B cell (primary cell): ENCODE data around the gene RNF149. TPM values are rescaled to one million over a fixed set of nuclear protein-coding genes. Genes with fewer than 3 reads are reported as not detected.
"Not testable (repeated sequence)": the region's sequence is repeated elsewhere in the genome, so short reads cannot be mapped to it uniquely, and the experiment has no call there.

ENCODE experiments used
- ATAC-seq: fragments of 200-7000 bp; cut with Tn5 transposase; one replicate; pipeline ENCODE4 v1.10.0; 2021; ENCODE audit warnings: low read depth, mild to moderate bottlenecking, moderate number of reproducible peaks, moderate library complexity
- CTCF ChIA-PET: fragments of 350-600 bp; sonication (Branson Sonifier 250); formaldehyde crosslinking; loops from one replicate; lab custom pipeline; 2021; ENCODE audit warnings: antibody characterized with exemption, inconsistent platforms; lab: Charles Lee
- POLR2A ChIA-PET: fragments of 350-600 bp; sonication (Branson Sonifier 250); formaldehyde crosslinking; loops from one replicate; lab custom pipeline; 2021; ENCODE audit warnings: antibody characterized with exemption; lab: Charles Lee
- DNase-seq: peaks from one replicate; pipeline ENCODE4 v3.0.0; 2013
- H2AFZ ChIP-seq: 2 replicates; pipeline ENCODE4 v1.6.1; 2012; ENCODE audit warnings: mild to moderate bottlenecking, low read depth, low read length; ENCODE audit not compliant: insufficient read depth, poor library complexity, severe bottlenecking
- H3K27ac ChIP-seq, 2 donors: 1 replicate in 1 of 2; 2 replicates in 1 of 2; pipeline ENCODE4 v1.5.1; 2012 to 2013; ENCODE audit warnings: low read length in 2 of 2, mild to moderate bottlenecking in 2 of 2, moderate library complexity in 1 of 2
- H3K27me3 ChIP-seq, 4 experiments: fragments of 200-600 bp in 1 of 4; sonication (generic) in 1 of 4; replicated peaks in 1 of 4; 1 replicate in 2 of 4; 2 replicates in 2 of 4; pipeline versions ENCODE4 v1.6.1 to v1.7.0; 2013 to 2016; ENCODE audit warnings: low read length in 3 of 4, mild to moderate bottlenecking in 2 of 4, mixed read lengths in 1 of 4, moderate library complexity in 1 of 4; ENCODE audit not compliant: insufficient read depth in 4 of 4, control insufficient read depth in 3 of 4; ENCODE audit errors: control extremely low read depth in 1 of 4
- H3K36me3 ChIP-seq, 2 experiments: replicated peaks in 1 of 2; 1 replicate in 1 of 2; 2 replicates in 1 of 2; pipeline versions ENCODE4 v1.6.1 to v1.7.1; 2013; ENCODE audit warnings: low read length in 1 of 2; ENCODE audit not compliant: insufficient read depth in 2 of 2, control insufficient read depth in 1 of 2; ENCODE audit errors: control extremely low read depth in 1 of 2, extremely low read depth in 1 of 2
- H3K4me1 ChIP-seq, 2 donors: fragments of 200-600 bp in 1 of 2; sonication (generic) in 1 of 2; 1 replicate in 1 of 2; 2 replicates in 1 of 2; pipeline versions ENCODE4 v1.5.1 to v1.6.1; 2013 to 2017; ENCODE audit warnings: low read length in 2 of 2; ENCODE audit not compliant: control insufficient read depth in 2 of 2, insufficient read depth in 2 of 2
- H3K4me2 ChIP-seq: replicated peaks from 2 replicates; pipeline ENCODE3; 2012; ENCODE audit warnings: mild to moderate bottlenecking, low read depth, low read length; ENCODE audit not compliant: poor library complexity, severe bottlenecking
- H3K4me3 ChIP-seq, 5 experiments: fragments of 200-600 bp in 1 of 5; sonication (generic) in 1 of 5; 1 replicate in 3 of 5; 2 replicates in 2 of 5; pipeline versions ENCODE4 v1.5.1 to v1.7.0; 2011 to 2016; ENCODE audit warnings: low read length in 4 of 5, mild to moderate bottlenecking in 4 of 5, low read depth in 2 of 5, control low read depth in 1 of 5, moderate library complexity in 1 of 5; ENCODE audit not compliant: insufficient read depth in 1 of 5; ENCODE audit errors: control extremely low read depth in 1 of 5, extremely low read depth in 1 of 5
- H3K79me2 ChIP-seq: fragments of 200-600 bp; sonication (generic); one replicate; pipeline ENCODE4 v1.6.0; 2016; ENCODE audit warnings: low read length; ENCODE audit not compliant: control insufficient read depth, insufficient read depth
- H3K9ac ChIP-seq: fragments of 200-600 bp; sonication (generic); 2 replicates; pipeline ENCODE4 v1.6.1; 2017; ENCODE audit warnings: mild to moderate bottlenecking, low read length, moderate library complexity
- H3K9me3 ChIP-seq, 3 donors: one replicate each; pipeline versions ENCODE4 v1.6.1 to v1.7.1; 2013; ENCODE audit warnings: low read length in 2 of 3; ENCODE audit not compliant: control insufficient read depth in 2 of 3, insufficient read depth in 1 of 3; ENCODE audit errors: control extremely low read depth in 1 of 3
- H4K20me1 ChIP-seq: 2 replicates; pipeline ENCODE4 v1.6.0; 2012; ENCODE audit warnings: mild to moderate bottlenecking, low read length; ENCODE audit not compliant: insufficient read depth, control insufficient read depth, poor library complexity, severe bottlenecking
- H3K27ac Mint-ChIP-seq: one replicate; pipeline ENCODE4 v1.8.0; 2021; ENCODE audit warnings: mixed read lengths
- H3K27me3 Mint-ChIP-seq: one replicate; pipeline ENCODE4 v1.8.0; 2021; ENCODE audit warnings: mixed read lengths
- H3K4me1 Mint-ChIP-seq: one replicate; pipeline ENCODE4 v1.8.0; 2021; ENCODE audit warnings: mixed read lengths
- H3K4me3 Mint-ChIP-seq: one replicate; pipeline ENCODE4 v1.8.0; 2021; ENCODE audit warnings: mixed read lengths
- H3K9me3 Mint-ChIP-seq: one replicate; pipeline ENCODE4 v1.8.0; 2022; ENCODE audit warnings: mixed read lengths; ENCODE audit not compliant: insufficient read depth
- CTCF ChIP-seq: fragments of 200-600 bp; IDR thresholded peaks from one replicate; pipeline ENCODE4 v1.8.0; 2022; ENCODE audit warnings: antibody characterized with exemption, mild to moderate bottlenecking
- EZH2 ChIP-seq: IDR thresholded peaks from 2 replicates; pipeline ENCODE4 v1.6.1; 2012; ENCODE audit warnings: borderline replicate concordance, low read depth, mild to moderate bottlenecking, moderate library complexity, low read length; ENCODE audit not compliant: insufficient read depth, poor library complexity, severe bottlenecking
- WGBS: methylation state at CpG from one replicate; pipeline ENCODE4 v1.1.5; 2013; ENCODE audit warnings: missing lambda C conversion rate; ENCODE audit not compliant: insufficient coverage; 5-methylcytosine and 5-hydroxymethylcytosine counted together
- intact Hi-C: fragments of 100-400 bp; cut with micrococcal nuclease; formaldehyde crosslinking; loops from one replicate; pipeline ENCODE4 v1.10.0; 2022
- polyA plus RNA-seq: library from polyadenylated mRNA; depleted of rRNA; stranded (reverse); fragments of >200 nt; gene quantifications from 2 replicates; pipeline ENCODE4 v1.2.3, GENCODE V29; 2012
- total RNA-seq, 2 donors: library from RNA; stranded (reverse); fragments of 120-200 nt in 1 of 2; gene quantifications; 1 replicate in 1 of 2; 2 replicates in 1 of 2; pipeline versions ENCODE4 v1.2.3 to v1.2.4, GENCODE V29; 2013 to 2022

The RNF149 gene
- total and polyA plus RNA-seq, 2 donors (not counting 1 experiment from before 2014, with no cell fraction given): 28.2 to 71.6 TPM

GRCh38 chr2:101241158-101241557, 67.3 kb downstream of the RNF149 start:
- no peak overlapping the region for H3K9ac ChIP-seq
- ATAC-seq: no peak
- H3K4me2 ChIP-seq: no peak overlapping the region
- DNase-seq: no peak
- no peaks in the 10 kb centered on the region for H3K27me3 Mint-ChIP-seq
- no peaks in the 10 kb centered on the region for H3K9me3 Mint-ChIP-seq
- no peaks in the 10 kb centered on the region for H3K36me3 ChIP-seq
- ChIA-PET CTCF (interaction anchor here (0.8 to 1.3 kb wide), 5 partner anchors 9 to 229 kb away, joined by 3 to 4 read pairs (median 3); no protein-coding TSS in a partner anchor), POLR2A (no interaction called here)
- H3K4me3 Mint-ChIP-seq: no peak overlapping the region
- H4K20me1 ChIP-seq: no peaks in the 10 kb centered on the region
- no peak for TF ChIP-seq EZH2
- TF ChIP-seq CTCF: no peak
- H3K4me1 ChIP-seq: no peaks in the 10 kb centered on the region
- no peak overlapping the region for H3K4me3 ChIP-seq
- no peak overlapping the region for H3K27ac ChIP-seq
- H2AFZ ChIP-seq: no peak overlapping the region
- no peak overlapping the region for H3K27ac Mint-ChIP-seq
- intact Hi-C loops: no loop called here
- peaks cover 0 to 6% (median 0%) of the 10 kb centered on the region in 3 donors for H3K9me3 ChIP-seq
- H3K4me1 Mint-ChIP-seq: no peaks in the 10 kb centered on the region
- 80% methylated on average over 1 of the region's 5 CpGs for WGBS
- peaks cover 0 to 2% (median 0%) of the 10 kb centered on the region in 4 experiments for H3K27me3 ChIP-seq
- H3K79me2 ChIP-seq: no peaks in the 10 kb centered on the region

- 17% methylated on average over 1 of the region's 2 CpGs for WGBS
- H3K27ac Mint-ChIP-seq, POLR2A ChIA-PET: not testable (repeated sequence)
These were observed 67.8 kb downstream of the RNF149 start for GRCh38 chr2:101240694-101241093.

More at GRCh38 chr2:101240694-101241093, 67.8 kb downstream of the RNF149 start:
- H3K4me2 ChIP-seq, H3K79me2 ChIP-seq, H3K36me3 ChIP-seq, H3K9me3 Mint-ChIP-seq, H3K4me1 Mint-ChIP-seq, H3K27ac ChIP-seq, H3K4me3 Mint-ChIP-seq, intact Hi-C loops, H3K4me1 ChIP-seq, H3K27me3 ChIP-seq, H3K27me3 Mint-ChIP-seq, ATAC-seq, H3K9ac ChIP-seq, DNase-seq, H3K4me3 ChIP-seq, H4K20me1 ChIP-seq, H2AFZ ChIP-seq: not testable (repeated sequence)
- TF ChIP-seq CTCF: peak; percentile 47
- H3K9me3 ChIP-seq: peaks cover 0 to 10% (median 0%) of the 10 kb centered on the region in 3 donors
- CTCF ChIA-PET: interaction anchor here (0.6 to 1.3 kb wide), 5 partner anchors 10 to 228 kb away, joined by 3 to 4 read pairs (median 3); no protein-coding TSS in a partner anchor
